GM18505 (cell line): Measurements from ENCODE around the gene MAP3K2.
"Not testable (repeated sequence)": the region's sequence is repeated elsewhere in the genome, so short reads cannot be mapped to it uniquely, and the experiment has no call there.

Source experiments
- ATAC-seq: cut with Tn5 transposase; IDR thresholded peaks from one replicate; pipeline ENCODE4 v1.9.1; 2021; ENCODE audit not compliant: unreplicated experiment
- POLR2A ChIP-seq: IDR thresholded peaks from 4 replicates; pipeline ENCODE4 v1.6.1; 2011; ENCODE audit warnings: borderline replicate concordance; ENCODE audit not compliant: insufficient read depth, insufficient read length; ENCODE audit errors: extremely low read depth

Gene MAP3K2

GRCh38 chr2:127373362-127374083 lies 14.3 kb downstream of the MAP3K2 start:
- no peak for ATAC-seq
- TF ChIP-seq POLR2A: no peak

DNA sequence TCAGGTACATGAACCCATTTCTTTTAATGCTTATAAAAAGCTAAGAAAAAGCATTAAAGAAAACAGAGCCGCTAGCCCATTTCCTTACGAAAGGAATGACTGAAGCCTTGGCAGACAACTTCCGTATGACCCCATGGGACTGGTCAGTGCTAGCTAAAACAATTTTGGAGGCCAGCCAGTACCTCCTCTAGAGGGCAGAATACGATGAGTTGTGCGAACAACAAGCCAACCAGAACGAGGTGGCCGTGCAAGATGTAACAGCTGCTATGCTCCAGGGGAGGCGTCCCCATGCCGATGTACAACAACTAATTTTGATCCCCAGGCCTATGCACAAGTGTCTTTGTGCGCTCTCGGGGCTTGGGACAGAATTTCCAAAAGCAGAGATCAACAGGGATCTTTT lies 16.7 kb downstream of the MAP3K2 start:
- no peak for ATAC-seq
- TF ChIP-seq POLR2A: no peak

DNA sequence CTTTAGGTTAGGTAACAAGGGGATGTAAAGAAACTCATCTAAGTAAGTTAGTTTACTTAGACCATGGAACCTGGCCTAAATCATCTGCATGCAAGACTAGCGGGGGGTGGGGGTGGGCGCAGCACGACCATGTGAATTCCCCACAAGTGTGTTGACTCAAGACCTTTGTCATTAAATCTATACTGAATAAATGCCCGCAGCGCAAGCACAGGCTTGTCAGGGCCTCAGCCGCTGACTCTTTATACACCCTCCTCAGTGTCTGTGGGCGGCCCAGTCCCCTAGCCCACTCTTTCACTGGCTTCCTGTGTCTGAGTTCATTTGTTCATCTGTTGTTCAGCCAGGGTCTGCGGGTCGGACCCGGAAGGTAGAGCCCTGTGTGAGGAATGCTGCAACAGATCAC lies 17.8 kb downstream of the MAP3K2 start:
- no peak for ATAC-seq
- TF ChIP-seq POLR2A: no peak

GRCh38 chr2:127365211-127365643 lies 22.5 kb downstream of the MAP3K2 start:
- no peak for ATAC-seq
- TF ChIP-seq POLR2A: no peak

GRCh38 chr2:127362971-127363370 lies 24.8 kb downstream of the MAP3K2 start:
- ATAC-seq: no peak
- TF ChIP-seq POLR2A: no peak

- no peak for ATAC-seq
- TF ChIP-seq POLR2A: no peak
Measured at GRCh38 chr2:127361929-127362885, 25.6 kb downstream of the MAP3K2 start.

DNA sequence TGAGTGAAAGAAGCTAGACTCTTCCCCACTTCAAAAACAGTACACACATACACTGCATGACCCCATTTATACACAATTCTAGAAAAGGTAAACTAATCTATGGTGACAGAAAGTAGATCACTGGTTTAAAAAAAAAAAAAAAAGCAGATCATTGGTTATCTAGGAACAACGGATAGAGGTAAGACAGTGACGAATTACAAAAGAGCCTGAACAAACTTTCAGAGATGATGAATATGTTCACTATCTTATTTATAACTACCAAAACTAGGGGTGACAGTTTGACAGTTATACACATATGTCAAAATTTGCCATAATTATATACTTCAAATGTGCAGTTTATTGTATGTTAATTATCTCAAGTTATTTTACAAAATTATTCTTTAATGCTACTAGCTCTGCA lies 27.5 kb downstream of the MAP3K2 start:
- no peak for TF ChIP-seq POLR2A

GRCh38 chr2:127359520-127359919 lies 28.3 kb downstream of the MAP3K2 start:
- ATAC-seq: no peak
- no peak for TF ChIP-seq POLR2A

More for the DNA sequence above, 27.5 kb downstream of the MAP3K2 start:
- no peak for ATAC-seq

DNA sequence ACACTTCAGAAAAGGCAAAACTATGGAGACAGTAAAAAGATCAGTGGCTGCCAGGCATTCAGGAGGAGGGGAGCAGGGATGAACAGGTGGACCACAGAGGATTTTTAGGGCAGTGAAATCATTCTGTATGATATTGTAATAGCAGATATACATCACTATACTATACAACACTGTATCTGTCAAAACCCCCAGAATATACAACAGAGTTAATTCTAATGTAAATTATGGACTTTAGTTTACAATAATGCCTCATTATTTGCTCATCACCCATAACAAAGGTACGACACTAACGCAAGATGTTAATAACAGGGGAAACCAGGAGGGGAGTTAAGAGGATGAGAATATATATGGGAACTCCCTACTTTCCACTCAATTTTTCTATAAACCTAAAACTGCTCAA lies 28.8 kb downstream of the MAP3K2 start:
- ATAC-seq: no peak
- TF ChIP-seq POLR2A: no peak

GRCh38 chr2:127358044-127358443 lies 29.7 kb downstream of the MAP3K2 start:
- TF ChIP-seq POLR2A: no peak
- ATAC-seq: no peak

- no peak for ATAC-seq
- no peak for TF ChIP-seq POLR2A
Measured at GRCh38 chr2:127357591-127357990, 30.2 kb downstream of the MAP3K2 start.

- TF ChIP-seq POLR2A: no peak
- ATAC-seq: no peak
Measured at GRCh38 chr2:127356531-127356930, 31.2 kb downstream of the MAP3K2 start.

DNA sequence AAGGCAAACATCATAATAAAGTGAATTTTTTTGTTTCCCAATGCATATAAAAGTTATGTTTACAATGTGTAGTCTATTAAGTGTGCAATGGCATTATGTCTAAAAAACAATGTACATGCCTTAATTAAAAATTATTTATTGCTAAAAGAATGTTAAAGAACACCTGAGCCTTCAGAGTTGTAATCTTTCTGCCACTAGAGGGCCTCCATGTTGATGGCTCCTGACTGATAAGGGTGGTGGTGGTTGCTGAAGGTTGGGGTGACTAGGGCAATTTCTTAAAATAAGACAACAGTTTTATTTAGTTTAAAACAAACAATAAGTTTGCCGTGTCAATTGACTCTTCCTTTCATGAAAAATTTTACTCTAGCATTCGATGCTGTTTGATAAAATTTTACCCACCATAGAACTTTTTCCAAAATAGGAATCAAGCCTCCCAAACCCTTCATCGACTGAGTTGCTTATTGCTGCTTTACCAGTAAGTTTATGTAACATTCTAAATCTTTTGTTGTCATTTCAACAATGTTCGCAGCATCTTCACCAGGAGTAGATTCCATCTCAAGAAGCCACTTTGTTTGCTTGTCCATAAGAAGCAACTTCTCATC lies 32.3 kb downstream of the MAP3K2 start:
- ATAC-seq: no peak
- TF ChIP-seq POLR2A: no peak

GRCh38 chr2:127353873-127354676 lies 33.7 kb downstream of the MAP3K2 start:
- ATAC-seq: not testable (repeated sequence)

- not testable (repeated sequence) for ATAC-seq
Measured at GRCh38 chr2:127353223-127353622, 34.6 kb downstream of the MAP3K2 start.
